Osteoblast (primary cell): Measurements from ENCODE around the gene NADSYN1. TPM values are rescaled to one million over a fixed set of nuclear protein-coding genes. Genes with fewer than 3 reads are reported as not detected.
A peak's percentile ranks its signal among the peaks of the same experiment; 100 is the strongest.

ENCODE experiments used
- DNase-seq: peaks from one replicate; pipeline ENCODE4 v3.0.0; 2011; ENCODE audit warnings: low spot score, mixed read lengths; ENCODE audit not compliant: insufficient read length; ENCODE audit errors: missing footprints
- H2AFZ ChIP-seq: 2 replicates; pipeline ENCODE4 v1.6.0; 2011; ENCODE audit warnings: mild to moderate bottlenecking, low read length
- H3K27ac ChIP-seq: 2 replicates; pipeline ENCODE4 v1.5.1; 2011; ENCODE audit warnings: mild to moderate bottlenecking, low read depth, low read length, moderate library complexity
- H3K27me3 ChIP-seq: 2 replicates; pipeline ENCODE4 v1.6.0; 2012; ENCODE audit warnings: mild to moderate bottlenecking, control low read depth, inconsistent platforms, low read length, moderate library complexity; ENCODE audit not compliant: insufficient read depth
- H3K36me3 ChIP-seq: 2 replicates; pipeline ENCODE4 v1.5.1; 2011; ENCODE audit warnings: mild to moderate bottlenecking, low read length, control low read depth, moderate library complexity; ENCODE audit not compliant: insufficient read depth
- H3K4me1 ChIP-seq: 2 replicates; pipeline ENCODE4 v1.5.1; 2011; ENCODE audit warnings: mild to moderate bottlenecking, low read length, control low read depth, moderate library complexity; ENCODE audit not compliant: insufficient read depth
- H3K4me2 ChIP-seq: 2 replicates; pipeline ENCODE4 v1.6.0; 2011; ENCODE audit warnings: mild to moderate bottlenecking, low read length; ENCODE audit not compliant: insufficient read depth
- H3K4me3 ChIP-seq: fragments of 200-600 bp; sonication (generic); 3 replicates; pipeline ENCODE4 v1.5.1; 2012; ENCODE audit warnings: mild to moderate bottlenecking, low read length, inconsistent platforms; ENCODE audit not compliant: insufficient read depth
- H3K79me2 ChIP-seq: 2 replicates; pipeline ENCODE4 v1.6.0; 2012; ENCODE audit warnings: mild to moderate bottlenecking, low read length, control low read depth, inconsistent platforms; ENCODE audit not compliant: insufficient read depth
- H3K9me3 ChIP-seq: 2 replicates; pipeline ENCODE4 v1.5.1; 2011; ENCODE audit warnings: low read depth, low read length, control low read depth
- H4K20me1 ChIP-seq: 2 replicates; pipeline ENCODE4 v1.6.0; 2012; ENCODE audit warnings: mild to moderate bottlenecking, low read length, control low read depth; ENCODE audit not compliant: insufficient read depth
- total RNA-seq: library from RNA; depleted of rRNA; stranded (reverse); fragments of >200 nt; gene quantifications from 2 replicates; pipeline ENCODE4 v1.2.3, GENCODE V29; 2012
- TF ChIP-seq, protein P1 (sequence below): IDR thresholded peaks from 2 replicates; pipeline ENCODE4 v1.5.1; 2011; ENCODE audit warnings: mild to moderate bottlenecking, low read depth, low read length, moderate library complexity; ENCODE audit errors: extremely low read depth

Gene NADSYN1
- total RNA-seq, 1 donor = 81.1 TPM

DNA sequence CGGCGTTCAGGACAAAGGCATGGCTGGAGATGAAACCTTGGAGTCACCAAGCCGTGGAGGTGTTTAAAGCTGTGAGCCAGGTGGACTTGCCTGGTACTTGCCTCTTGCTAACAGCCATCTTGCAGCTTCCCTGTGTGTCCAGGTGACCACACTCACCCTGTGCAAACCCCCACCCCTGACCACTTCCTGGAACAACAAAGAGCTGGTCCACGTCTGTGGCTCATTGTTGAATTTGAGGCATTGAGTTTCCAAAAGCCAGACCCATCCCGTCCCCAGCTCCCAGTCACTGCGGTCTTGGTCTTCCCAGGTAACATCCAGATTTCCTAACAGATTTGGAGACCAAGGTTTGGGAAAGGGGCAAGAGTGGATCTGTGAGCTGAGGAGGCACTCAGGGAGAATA lies 23.3 kb upstream of the NADSYN1 start:
- Histone ChIP-seq H3K79me2 (no peaks in the 10 kb centered on the region), H3K27me3 (no peaks in the 10 kb centered on the region), H3K4me3 (no peak overlapping the region), H4K20me1 (no peaks in the 10 kb centered on the region), H3K4me1 (no peaks in the 10 kb centered on the region), H3K36me3 (no peaks in the 10 kb centered on the region), H3K9me3 (no peaks in the 10 kb centered on the region), H3K4me2 (no peak overlapping the region), H2AFZ (no peak overlapping the region), H3K27ac (no peak overlapping the region)
- DNase-seq = peak; percentile 15
- TF ChIP-seq, protein P1, sequence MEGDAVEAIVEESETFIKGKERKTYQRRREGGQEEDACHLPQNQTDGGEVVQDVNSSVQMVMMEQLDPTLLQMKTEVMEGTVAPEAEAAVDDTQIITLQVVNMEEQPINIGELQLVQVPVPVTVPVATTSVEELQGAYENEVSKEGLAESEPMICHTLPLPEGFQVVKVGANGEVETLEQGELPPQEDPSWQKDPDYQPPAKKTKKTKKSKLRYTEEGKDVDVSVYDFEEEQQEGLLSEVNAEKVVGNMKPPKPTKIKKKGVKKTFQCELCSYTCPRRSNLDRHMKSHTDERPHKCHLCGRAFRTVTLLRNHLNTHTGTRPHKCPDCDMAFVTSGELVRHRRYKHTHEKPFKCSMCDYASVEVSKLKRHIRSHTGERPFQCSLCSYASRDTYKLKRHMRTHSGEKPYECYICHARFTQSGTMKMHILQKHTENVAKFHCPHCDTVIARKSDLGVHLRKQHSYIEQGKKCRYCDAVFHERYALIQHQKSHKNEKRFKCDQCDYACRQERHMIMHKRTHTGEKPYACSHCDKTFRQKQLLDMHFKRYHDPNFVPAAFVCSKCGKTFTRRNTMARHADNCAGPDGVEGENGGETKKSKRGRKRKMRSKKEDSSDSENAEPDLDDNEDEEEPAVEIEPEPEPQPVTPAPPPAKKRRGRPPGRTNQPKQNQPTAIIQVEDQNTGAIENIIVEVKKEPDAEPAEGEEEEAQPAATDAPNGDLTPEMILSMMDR = no peak

DNA sequence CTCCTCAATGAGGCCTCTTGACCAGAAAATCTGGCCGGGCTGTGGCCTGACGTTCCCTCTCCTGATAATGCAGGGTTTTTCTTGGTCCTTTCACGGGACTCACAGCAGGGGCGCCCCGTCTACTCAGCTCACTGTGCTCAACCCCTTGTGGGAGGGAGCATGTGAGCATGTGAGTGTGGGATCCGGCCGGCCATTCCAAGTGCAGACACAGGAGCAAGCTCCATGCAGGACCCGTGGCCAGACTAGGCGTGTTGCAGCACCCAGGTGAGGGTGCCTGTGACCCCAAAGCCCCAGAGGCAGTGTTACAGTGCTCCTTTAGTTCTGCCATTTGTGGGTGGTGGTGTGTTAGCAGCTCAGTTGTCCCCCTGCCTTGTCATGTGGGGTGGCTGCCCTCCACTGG lies 22.8 kb upstream of the NADSYN1 start:
- TF ChIP-seq, protein P1 = no peak
- no peaks in the 10 kb centered on the region for H3K9me3 ChIP-seq
- no peaks in the 10 kb centered on the region for H4K20me1 ChIP-seq
- H3K4me2 ChIP-seq = no peak overlapping the region
- H3K36me3 ChIP-seq = no peaks in the 10 kb centered on the region
- no peaks in the 10 kb centered on the region for H3K79me2 ChIP-seq
- H2AFZ ChIP-seq = no peak overlapping the region
- no peaks in the 10 kb centered on the region for H3K27me3 ChIP-seq
- DNase-seq = no peak
- no peaks in the 10 kb centered on the region for H3K4me1 ChIP-seq
- no peak overlapping the region for H3K27ac ChIP-seq
- no peak overlapping the region for H3K4me3 ChIP-seq

DNA sequence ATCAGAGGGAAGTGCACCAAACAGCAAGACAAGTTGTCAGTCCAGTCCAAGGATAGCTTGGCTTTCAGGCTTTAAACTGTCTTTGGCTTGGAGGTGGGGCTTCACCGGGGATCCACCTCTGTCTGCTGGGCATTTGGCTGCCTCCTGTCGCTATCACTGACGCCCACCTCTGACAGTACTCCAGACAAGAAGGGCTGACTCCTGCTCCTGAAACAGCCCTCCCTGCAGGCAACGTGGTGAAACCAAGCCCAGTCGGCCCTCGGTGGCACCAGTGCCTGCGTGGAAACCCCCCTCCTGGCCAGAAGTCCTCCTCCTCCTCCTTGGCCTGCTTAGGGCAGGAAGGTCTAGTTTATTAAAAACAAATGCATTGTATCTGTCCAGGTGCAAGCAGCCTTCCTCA lies 21.7 kb upstream of the NADSYN1 start:
- Histone ChIP-seq H3K36me3 (no peaks in the 10 kb centered on the region), H3K9me3 (no peaks in the 10 kb centered on the region), H3K27ac (no peak overlapping the region), H2AFZ (no peak overlapping the region), H3K4me1 (no peaks in the 10 kb centered on the region), H3K27me3 (no peaks in the 10 kb centered on the region), H4K20me1 (no peaks in the 10 kb centered on the region), H3K4me2 (no peak overlapping the region), H3K79me2 (no peaks in the 10 kb centered on the region), H3K4me3 (no peak overlapping the region)
- TF ChIP-seq, protein P1 = no peak
- DNase-seq = peak; percentile 47

DNA sequence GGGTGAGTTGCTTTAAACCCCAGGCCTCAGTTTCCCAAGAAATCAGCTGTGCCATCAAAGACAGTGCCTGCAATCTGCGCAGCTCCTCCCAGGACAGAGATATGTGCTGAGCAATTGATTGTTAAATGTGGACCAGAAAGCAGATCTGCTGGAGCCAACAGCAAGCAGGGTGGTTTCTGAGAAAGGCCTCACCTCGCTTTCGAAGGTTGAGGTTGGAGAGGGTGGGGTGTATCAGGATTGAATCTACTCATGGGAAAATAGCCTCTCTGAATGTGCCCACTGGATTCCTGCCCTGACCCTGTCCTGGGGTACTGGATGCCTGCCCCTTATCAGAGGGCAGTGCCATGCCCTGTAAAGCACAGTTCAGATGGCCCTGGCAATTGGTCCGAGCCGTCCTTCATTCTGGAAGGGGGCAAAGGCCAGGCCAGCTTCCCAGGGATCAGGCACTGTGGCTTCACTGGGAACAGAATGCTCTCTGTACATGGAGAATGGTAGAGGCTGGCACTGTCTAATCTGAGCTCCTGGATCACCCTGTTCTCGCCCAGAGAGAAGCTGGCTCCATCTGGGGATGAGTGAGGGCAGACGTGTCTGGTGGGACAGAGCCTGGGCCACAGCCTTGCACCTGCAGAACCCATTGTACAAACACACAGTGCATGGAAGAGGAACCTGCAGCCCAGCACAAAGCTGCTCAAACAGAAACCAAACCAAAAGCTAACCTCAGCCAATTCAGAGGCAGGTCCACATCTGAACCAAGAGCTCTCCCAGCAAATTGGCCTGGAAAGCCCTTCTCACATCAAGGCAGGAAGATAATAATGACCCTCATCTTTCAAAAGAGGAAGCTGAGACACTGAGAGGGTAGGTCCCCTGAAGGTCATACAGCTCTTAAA lies 20.0 kb upstream of the NADSYN1 start:
- H2AFZ ChIP-seq = no peak overlapping the region
- H4K20me1 ChIP-seq = no peaks in the 10 kb centered on the region
- TF ChIP-seq, protein P1 = no peak

More for the DNA sequence above, 20.0 kb upstream of the NADSYN1 start:
- Histone ChIP-seq H3K36me3 (no peaks in the 10 kb centered on the region), H3K79me2 (no peaks in the 10 kb centered on the region), H3K27me3 (no peaks in the 10 kb centered on the region), H3K4me3 (no peak overlapping the region), H3K4me2 (no peak overlapping the region), H3K9me3 (no peaks in the 10 kb centered on the region), H3K27ac (no peak overlapping the region), H3K4me1 (no peaks in the 10 kb centered on the region)
- DNase-seq = peak; percentile 80
